Breast epithelium (tissue), 4 donors: ENCODE measurements around the gene LRRC66. TPM values are rescaled to one million over a fixed set of nuclear protein-coding genes. Genes with fewer than 3 reads are reported as not detected.

ENCODE experiments used
- DNase-seq, 2 donors: peaks; one replicate each; pipeline ENCODE4 v3.0.0-alpha.2; 2019; ENCODE audit warnings: low spot score in 2 of 2
- H3K27ac ChIP-seq, 2 donors: fragments of 200-600 bp; sonication (generic) in 1 of 2; one replicate each; pipeline ENCODE4 v1.5.1; 2016 to 2019; ENCODE audit warnings: mild to moderate bottlenecking in 1 of 2
- H3K27me3 ChIP-seq, 2 donors: fragments of 200-600 bp; sonication (generic) in 1 of 2; one replicate each; pipeline versions ENCODE4 v1.5.1 to v1.6.0; 2017 to 2019; ENCODE audit warnings: control low read depth in 1 of 2, mild to moderate bottlenecking in 1 of 2
- H3K36me3 ChIP-seq: fragments of 200-600 bp; one replicate; pipeline ENCODE4 v1.5.1; 2019
- H3K4me1 ChIP-seq, 2 donors: fragments of 200-600 bp; sonication (generic); one replicate each; pipeline ENCODE4 v1.5.1; 2016 to 2019; ENCODE audit warnings: control low read depth in 1 of 2
- H3K4me3 ChIP-seq, 3 donors: fragments of 200-600 bp; sonication (generic); 1 replicate in 2 of 3; 2 replicates in 1 of 3; pipeline ENCODE4 v1.5.1; 2016 to 2019; ENCODE audit warnings: mild to moderate bottlenecking in 3 of 3, moderate library complexity in 2 of 3
- H3K9me3 ChIP-seq, 2 donors: fragments of 200-600 bp; sonication (generic) in 1 of 2; one replicate each; pipeline ENCODE4 v1.5.1; 2016 to 2019; ENCODE audit warnings: control low read depth in 1 of 2
- CTCF ChIP-seq, 3 donors: fragments of 450-650 bp; IDR thresholded peaks; one replicate each; pipeline ENCODE4 v1.5.1; 2016 to 2017; ENCODE audit warnings: antibody characterized with exemption in 3 of 3, mild to moderate bottlenecking in 3 of 3, moderate library complexity in 3 of 3
- POLR2A ChIP-seq: fragments of 450-650 bp; IDR thresholded peaks from one replicate; pipeline ENCODE4 v1.6.1; 2016; ENCODE audit warnings: antibody characterized with exemption, mild to moderate bottlenecking, moderate library complexity
- POLR2AphosphoS5 ChIP-seq, 3 donors: sonication (generic); formaldehyde crosslinking; IDR thresholded peaks; one replicate each; pipeline ENCODE4 v1.6.1; 2017; ENCODE audit warnings: antibody characterized with exemption in 3 of 3
- intact Hi-C: fragments of 100-400 bp; cut with DNase I; formaldehyde crosslinking; loops from one replicate; pipeline ENCODE4 v1.15.1; 2023; ENCODE audit warnings: low total_unique reads
- total RNA-seq, 3 donors: library from RNA; depleted of rRNA; stranded (reverse); fragments of >200 nt; gene quantifications; one replicate each; pipeline ENCODE4 v1.1.0, GENCODE V29; 2016

LRRC66 gene
- under 1 TPM; 0.29 to 0.48 (median 0.33) TPM for total RNA-seq

GRCh38 chr4:52019936-52020657, at the start of gene LRRC66:
Gene LRRC66 (minus strand): TSS chr4:52020363. CDS start chr4:52017613, 2,750 bp downstream.
- Histone ChIP-seq H3K9me3 (no peaks in the 10 kb centered on the region), H3K4me1 (no peaks in the 10 kb centered on the region), H3K36me3 (no peaks in the 10 kb centered on the region), H3K27me3 (no peaks in the 10 kb centered on the region), H3K27ac (no peak within 1 kb of the TSS), H3K4me3 (no peak within 1 kb of the TSS)
- no peak for DNase-seq
- no peak for TF ChIP-seq CTCF (IDR thresholded peaks at IDR 0.05)
- no peak for TF ChIP-seq POLR2AphosphoS5 (IDR thresholded peaks at IDR 0.05)
- TF ChIP-seq POLR2A = no peak
- intact Hi-C loops = no loop called here

- TF ChIP-seq POLR2A = no peak
- no peak for TF ChIP-seq CTCF (IDR thresholded peaks at IDR 0.05)
- no peak for TF ChIP-seq POLR2AphosphoS5 (IDR thresholded peaks at IDR 0.05)
- Histone ChIP-seq H3K4me1 (no peaks in the 10 kb centered on the region), H3K4me3 (no peak overlapping the region), H3K27me3 (no peaks in the 10 kb centered on the region), H3K9me3 (no peaks in the 10 kb centered on the region), H3K36me3 (no peaks in the 10 kb centered on the region), H3K27ac (no peak overlapping the region)
- no peak for DNase-seq
- intact Hi-C loops = no loop called here
These were observed 49.4 kb upstream of the LRRC66 start for GRCh38 chr4:52069571-52069970.

- TF ChIP-seq POLR2AphosphoS5 (IDR thresholded peaks at IDR 0.05) (peak in 1 of 3 donors; percentile 65), POLR2A (no peak)
- peaks cover 0 to 5% of the 10 kb centered on the region in 2 donors for H3K4me1 ChIP-seq
- H3K4me3 ChIP-seq = no peak overlapping the region
- no peaks in the 10 kb centered on the region for H3K9me3 ChIP-seq
- no peaks in the 10 kb centered on the region for H3K36me3 ChIP-seq
- H3K27me3 ChIP-seq = no peaks in the 10 kb centered on the region
- peak in 1 of 2 donors; percentile 34 for DNase-seq
- peak overlapping the region; percentile 59 to 86 for H3K27ac ChIP-seq
- intact Hi-C loops = no loop called here
These were observed 39.2 kb upstream of the LRRC66 start for GRCh38 chr4:52059372-52059771.

GRCh38 chr4:52058275-52058674, 38.1 kb upstream of the LRRC66 start:
- Histone ChIP-seq H3K27ac (peak overlapping the region; percentile 59 to 86), H3K36me3 (no peaks in the 10 kb centered on the region), H3K4me1 (peaks cover 0 to 5% of the 10 kb centered on the region in 2 donors), H3K9me3 (no peaks in the 10 kb centered on the region), H3K27me3 (no peaks in the 10 kb centered on the region), H3K4me3 (no peak overlapping the region)
- intact Hi-C loops = no loop called here
- DNase-seq = no peak
- TF ChIP-seq POLR2AphosphoS5 (IDR thresholded peaks at IDR 0.05) = no peak
- no peak for TF ChIP-seq CTCF (IDR thresholded peaks at IDR 0.05)
- TF ChIP-seq POLR2A = no peak

GRCh38 chr4:52057196-52057595, 37.0 kb upstream of the LRRC66 start:
- intact Hi-C loops = no loop called here
- Histone ChIP-seq H3K27ac (no peak overlapping the region), H3K36me3 (no peaks in the 10 kb centered on the region), H3K27me3 (no peaks in the 10 kb centered on the region), H3K4me3 (no peak overlapping the region), H3K9me3 (no peaks in the 10 kb centered on the region), H3K4me1 (peaks cover 0 to 5% of the 10 kb centered on the region in 2 donors)
- no peak for DNase-seq
- TF ChIP-seq CTCF (IDR thresholded peaks at IDR 0.05) (no peak), POLR2A (no peak), POLR2AphosphoS5 (IDR thresholded peaks at IDR 0.05) (no peak)
